ENCODE measurements around the gene PTPRT. TPM values are rescaled to one million over a fixed set of nuclear protein-coding genes. Genes with fewer than 3 reads are reported as not detected.
A peak's percentile ranks its signal among the peaks of the same experiment; 100 is the strongest.

PTPRT gene
- total RNA-seq, 1 experiment from 2014 or later: 0.20 TPM

DNA sequence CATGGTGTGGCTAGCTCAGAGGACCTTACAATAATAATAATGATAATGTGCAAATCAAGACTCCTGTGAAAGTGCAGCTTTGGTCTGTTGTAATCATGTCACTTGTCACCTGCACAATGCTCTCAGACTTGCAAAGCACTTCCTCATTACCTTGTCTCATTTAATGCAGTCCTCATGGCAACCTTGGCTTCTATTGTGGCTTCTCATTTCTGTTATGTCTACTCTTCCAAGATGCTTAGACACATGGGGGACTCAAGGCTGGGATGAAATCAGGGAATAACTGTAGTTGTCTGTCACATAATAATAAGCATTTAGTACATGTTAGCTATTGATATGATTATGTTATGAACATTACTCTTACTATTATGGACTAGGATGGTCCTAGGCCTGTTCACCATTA, 484.2 kb downstream of the PTPRT start:
- Mint-ChIP-seq H3K27me3 (ENCODE audit: insufficient read depth, unreplicated experiment) (peaks cover 1% of the 10 kb centered on the region), H3K4me1 (ENCODE audit: low read depth, unreplicated experiment) (no peaks in the 10 kb centered on the region), H3K36me3 (ENCODE audit: insufficient read depth, unreplicated experiment) (no peaks in the 10 kb centered on the region), H3K27ac (ENCODE audit: unreplicated experiment) (no peak overlapping the region), H3K4me3 (ENCODE audit: unreplicated experiment) (no peak overlapping the region), H3K9me3 (ENCODE audit: unreplicated experiment) (peaks cover 43% of the 10 kb centered on the region)
- Histone ChIP-seq H3K4me1 (no peaks in the 10 kb centered on the region), H3K9me3 (peaks cover 29% of the 10 kb centered on the region), H3K27me3 (replicated peaks; ENCODE audit: control insufficient read depth, insufficient read depth, low read length) (no peaks in the 10 kb centered on the region), H3K36me3 (ENCODE audit: control insufficient read depth, insufficient read depth, low read length) (no peaks in the 10 kb centered on the region), H3K4me3 (ENCODE audit: low read depth, low read length) (no peak overlapping the region)
- no peak for DNase-seq
- BruUV-seq (replicated peaks): no TSS peak
- CTCF ChIA-PET: no interaction called here
- TF ChIP-seq, protein P1, sequence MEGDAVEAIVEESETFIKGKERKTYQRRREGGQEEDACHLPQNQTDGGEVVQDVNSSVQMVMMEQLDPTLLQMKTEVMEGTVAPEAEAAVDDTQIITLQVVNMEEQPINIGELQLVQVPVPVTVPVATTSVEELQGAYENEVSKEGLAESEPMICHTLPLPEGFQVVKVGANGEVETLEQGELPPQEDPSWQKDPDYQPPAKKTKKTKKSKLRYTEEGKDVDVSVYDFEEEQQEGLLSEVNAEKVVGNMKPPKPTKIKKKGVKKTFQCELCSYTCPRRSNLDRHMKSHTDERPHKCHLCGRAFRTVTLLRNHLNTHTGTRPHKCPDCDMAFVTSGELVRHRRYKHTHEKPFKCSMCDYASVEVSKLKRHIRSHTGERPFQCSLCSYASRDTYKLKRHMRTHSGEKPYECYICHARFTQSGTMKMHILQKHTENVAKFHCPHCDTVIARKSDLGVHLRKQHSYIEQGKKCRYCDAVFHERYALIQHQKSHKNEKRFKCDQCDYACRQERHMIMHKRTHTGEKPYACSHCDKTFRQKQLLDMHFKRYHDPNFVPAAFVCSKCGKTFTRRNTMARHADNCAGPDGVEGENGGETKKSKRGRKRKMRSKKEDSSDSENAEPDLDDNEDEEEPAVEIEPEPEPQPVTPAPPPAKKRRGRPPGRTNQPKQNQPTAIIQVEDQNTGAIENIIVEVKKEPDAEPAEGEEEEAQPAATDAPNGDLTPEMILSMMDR (IDR thresholded peaks at IDR 0.05; ENCODE audit: insufficient read depth in 1 of 2, low read depth in 1 of 2, low read length in 1 of 2, severe bottlenecking in 1 of 2, unreplicated experiment in 1 of 2): no peak
- intact Hi-C loops (cut with micrococcal nuclease; ENCODE audit: unreplicated experiment): no loop called here
- POLR2A ChIA-PET: no interaction called here

DNA sequence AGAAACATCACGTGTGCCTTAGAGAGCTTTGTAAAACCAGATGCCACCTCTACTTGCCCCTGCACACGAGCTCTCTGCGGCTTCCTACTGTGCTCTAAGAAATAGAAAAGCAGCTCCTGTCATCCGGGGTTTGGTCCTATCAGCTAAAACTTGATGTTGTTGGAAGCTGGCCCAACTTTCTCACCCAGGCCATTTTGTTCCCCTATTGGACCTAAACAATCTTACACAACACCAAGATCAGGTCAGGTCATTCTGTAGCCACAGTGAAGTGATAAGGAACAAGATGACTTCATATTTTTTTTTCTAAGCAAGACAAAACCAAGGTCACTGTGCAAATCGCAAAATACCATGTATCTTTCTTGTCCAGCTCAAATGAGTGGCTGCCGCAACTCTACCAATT, 486.0 kb downstream of the PTPRT start:
- BruUV-seq (replicated peaks): no TSS peak
- Histone ChIP-seq H3K9me3 (peaks cover 21% of the 10 kb centered on the region), H3K36me3 (ENCODE audit: control insufficient read depth, insufficient read depth, low read length) (no peaks in the 10 kb centered on the region), H3K4me1 (no peaks in the 10 kb centered on the region), H3K27me3 (replicated peaks; ENCODE audit: control insufficient read depth, insufficient read depth, low read length) (no peaks in the 10 kb centered on the region), H3K4me3 (ENCODE audit: low read depth, low read length) (no peak overlapping the region)
- no peak overlapping the region for H3K27ac Mint-ChIP-seq (ENCODE audit: unreplicated experiment)
- TF ChIP-seq, protein P1 (IDR thresholded peaks at IDR 0.05; ENCODE audit: insufficient read depth in 1 of 2, low read depth in 1 of 2, low read length in 1 of 2, severe bottlenecking in 1 of 2, unreplicated experiment in 1 of 2): no peak
- peaks cover 5% of the 10 kb centered on the region for H3K27me3 Mint-ChIP-seq (ENCODE audit: insufficient read depth, unreplicated experiment)
- intact Hi-C loops (cut with micrococcal nuclease; ENCODE audit: unreplicated experiment): no loop called here
- ChIA-PET CTCF (no interaction called here), POLR2A (no interaction called here)
- H3K4me3 Mint-ChIP-seq (ENCODE audit: unreplicated experiment): no peak overlapping the region
- no peaks in the 10 kb centered on the region for H3K36me3 Mint-ChIP-seq (ENCODE audit: insufficient read depth, unreplicated experiment)
- H3K4me1 Mint-ChIP-seq (ENCODE audit: low read depth, unreplicated experiment): no peaks in the 10 kb centered on the region
- no peak for DNase-seq
- peaks cover 26% of the 10 kb centered on the region for H3K9me3 Mint-ChIP-seq (ENCODE audit: unreplicated experiment)

DNA sequence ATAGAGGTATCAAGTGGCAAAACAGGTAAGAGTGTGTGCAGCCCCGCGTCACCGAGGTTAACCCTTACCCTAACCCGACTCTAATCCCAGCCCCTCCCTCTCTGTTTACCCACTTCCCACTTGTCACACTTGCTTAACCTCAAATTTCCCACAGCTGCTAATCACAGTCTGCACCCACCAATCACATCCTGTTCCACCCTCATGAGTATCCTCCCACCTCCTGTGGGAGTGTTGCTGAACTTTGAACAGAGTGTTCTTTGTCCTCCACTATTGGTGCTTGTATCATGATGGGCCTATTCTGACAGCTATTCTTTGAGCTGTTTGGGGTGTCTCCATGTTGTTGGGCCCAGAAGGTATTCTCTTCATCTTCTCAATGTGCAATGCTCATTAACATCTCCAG, 487.8 kb downstream of the PTPRT start:
- Histone ChIP-seq H3K9me3 (peaks cover 19% of the 10 kb centered on the region; the same call in 1 of the 2 replicates), H3K4me3 (ENCODE audit: low read depth, low read length) (no peak overlapping the region), H3K4me1 (no peaks in the 10 kb centered on the region), H3K36me3 (ENCODE audit: control insufficient read depth, insufficient read depth, low read length) (no peaks in the 10 kb centered on the region), H3K27me3 (replicated peaks; ENCODE audit: control insufficient read depth, insufficient read depth, low read length) (no peaks in the 10 kb centered on the region)
- ChIA-PET CTCF (no interaction called here), POLR2A (no interaction called here)
- no TSS peak for BruUV-seq (replicated peaks)
- H3K9me3 Mint-ChIP-seq (ENCODE audit: unreplicated experiment): peaks cover 23% of the 10 kb centered on the region
- H3K27me3 Mint-ChIP-seq (ENCODE audit: insufficient read depth, unreplicated experiment): peaks cover 5% of the 10 kb centered on the region
- peak in 1 of 2 experiments; percentile 18 for DNase-seq
- no peak overlapping the region for H3K27ac Mint-ChIP-seq (ENCODE audit: unreplicated experiment)
- no peaks in the 10 kb centered on the region for H3K36me3 Mint-ChIP-seq (ENCODE audit: insufficient read depth, unreplicated experiment)
- TF ChIP-seq, protein P1 (IDR thresholded peaks at IDR 0.05; ENCODE audit: insufficient read depth in 1 of 2, low read depth in 1 of 2, low read length in 1 of 2, severe bottlenecking in 1 of 2, unreplicated experiment in 1 of 2): no peak
- no peaks in the 10 kb centered on the region for H3K4me1 Mint-ChIP-seq (ENCODE audit: low read depth, unreplicated experiment)
- H3K4me3 Mint-ChIP-seq (ENCODE audit: unreplicated experiment): no peak overlapping the region
- intact Hi-C loops (cut with micrococcal nuclease; ENCODE audit: unreplicated experiment): no loop called here
